CD14-positive monocyte (primary cell): ENCODE measurements around the gene ATF6. TPM values are rescaled to one million over a fixed set of nuclear protein-coding genes. Genes with fewer than 3 reads are reported as not detected.

Experiments
- DNase-seq, 3 donors: peaks; one replicate each; pipeline ENCODE4 v3.0.0-alpha.2; 2011 to 2022
- H2AFZ ChIP-seq: 2 replicates; pipeline ENCODE4 v1.6.0; 2012; ENCODE audit warnings: mild to moderate bottlenecking, low read depth, low read length, inconsistent platforms; ENCODE audit not compliant: insufficient read depth, poor library complexity, severe bottlenecking
- H3K27ac ChIP-seq, 2 donors: 1 replicate in 1 of 2; 2 replicates in 1 of 2; pipeline ENCODE4 v1.5.1; 2012 to 2013; ENCODE audit warnings: low read length in 2 of 2, control low read depth in 1 of 2, inconsistent platforms in 1 of 2, low read depth in 1 of 2, mild to moderate bottlenecking in 1 of 2
- H3K27me3 ChIP-seq, 2 donors: one replicate each; pipeline versions ENCODE4 v1.6.0 to v1.6.1; 2011 to 2013; ENCODE audit warnings: low read length in 2 of 2; ENCODE audit not compliant: control insufficient read depth in 2 of 2, insufficient read depth in 2 of 2
- H3K36me3 ChIP-seq, 2 donors: replicated peaks in 1 of 2; 1 replicate in 1 of 2; 2 replicates in 1 of 2; pipeline versions ENCODE4 v1.5.1 to v1.6.1; 2012 to 2013; ENCODE audit warnings: low read length in 2 of 2, control low read depth in 1 of 2, inconsistent platforms in 1 of 2, mild to moderate bottlenecking in 1 of 2; ENCODE audit not compliant: insufficient read depth in 2 of 2, control insufficient read depth in 1 of 2
- H3K4me1 ChIP-seq, 2 donors: 1 replicate in 1 of 2; 2 replicates in 1 of 2; pipeline versions ENCODE4 v1.5.1 to v1.6.1; 2012 to 2013; ENCODE audit warnings: low read length in 2 of 2, control low read depth in 1 of 2, inconsistent platforms in 1 of 2, mild to moderate bottlenecking in 1 of 2, moderate library complexity in 1 of 2; ENCODE audit not compliant: insufficient read depth in 2 of 2, control insufficient read depth in 1 of 2
- H3K4me2 ChIP-seq: replicated peaks from 2 replicates; pipeline ENCODE3; 2012; ENCODE audit warnings: low read length, moderate library complexity, mild to moderate bottlenecking; ENCODE audit not compliant: poor library complexity, severe bottlenecking; ENCODE audit errors: extremely low read depth
- H3K4me3 ChIP-seq, 3 experiments: fragments of 200-600 bp in 1 of 3; sonication (generic) in 1 of 3; replicated peaks in 1 of 3; 1 replicate in 2 of 3; 2 replicates in 1 of 3; pipeline ENCODE4 v1.5.1; 2011 to 2013; ENCODE audit warnings: low read length in 3 of 3, mild to moderate bottlenecking in 3 of 3, control low read depth in 2 of 3, low read depth in 2 of 3, inconsistent platforms in 1 of 3, moderate library complexity in 1 of 3
- H3K79me2 ChIP-seq: 2 replicates; pipeline ENCODE4 v1.6.0; 2012; ENCODE audit warnings: mild to moderate bottlenecking, control low read depth, inconsistent platforms, low read length, moderate library complexity; ENCODE audit not compliant: insufficient read depth
- H3K9ac ChIP-seq: 2 replicates; pipeline ENCODE4 v1.6.0; 2017; ENCODE audit warnings: low read length, mild to moderate bottlenecking; ENCODE audit not compliant: insufficient read depth, poor library complexity, severe bottlenecking
- H3K9me3 ChIP-seq, 2 donors: replicated peaks in 1 of 2; 1 replicate in 1 of 2; 2 replicates in 1 of 2; pipeline versions ENCODE4 v1.5.1 to v1.6.1; 2012 to 2013; ENCODE audit warnings: low read length in 2 of 2, control low read depth in 1 of 2; ENCODE audit not compliant: control insufficient read depth in 1 of 2, insufficient read depth in 1 of 2
- H4K20me1 ChIP-seq: 2 replicates; pipeline ENCODE4 v1.6.0; 2012; ENCODE audit warnings: mild to moderate bottlenecking, low read length, control low read depth, moderate library complexity; ENCODE audit not compliant: insufficient read depth
- H3K27ac Mint-ChIP-seq, 7 donors: one replicate each; pipeline ENCODE4 v1.8.0; 2020; ENCODE audit warnings: mild to moderate bottlenecking in 7 of 7, mixed read lengths in 7 of 7, moderate library complexity in 6 of 7, inconsistent platforms in 2 of 7
- H3K27me3 Mint-ChIP-seq, 3 donors: one replicate each; pipeline ENCODE4 v1.8.0; 2021 to 2022; ENCODE audit warnings: low read depth in 3 of 3, mild to moderate bottlenecking in 3 of 3, mixed read lengths in 3 of 3, moderate library complexity in 3 of 3, inconsistent platforms in 1 of 3
- H3K36me3 Mint-ChIP-seq, 2 donors: one replicate each; pipeline ENCODE4 v1.8.0; 2020; ENCODE audit warnings: mixed read lengths in 2 of 2, inconsistent platforms in 1 of 2, mild to moderate bottlenecking in 1 of 2
- H3K4me1 Mint-ChIP-seq: one replicate; pipeline ENCODE4 v1.8.0; 2020; ENCODE audit warnings: mild to moderate bottlenecking, mixed read lengths
- H3K4me3 Mint-ChIP-seq, 2 donors: one replicate each; pipeline ENCODE4 v1.8.0; 2020; ENCODE audit warnings: mild to moderate bottlenecking in 2 of 2, mixed read lengths in 2 of 2, moderate library complexity in 1 of 2
- H3K9me3 Mint-ChIP-seq, 7 donors: one replicate each; pipeline ENCODE4 v1.8.0; 2020 to 2022; ENCODE audit warnings: mixed read lengths in 7 of 7, mild to moderate bottlenecking in 6 of 7, moderate library complexity in 6 of 7, inconsistent platforms in 2 of 7
- WGBS: methylation state at CpG from one replicate; pipeline ENCODE4 v1.1.5; 2013; ENCODE audit warnings: missing lambda C conversion rate; ENCODE audit not compliant: insufficient coverage; 5-methylcytosine and 5-hydroxymethylcytosine counted together
- intact Hi-C, 2 donors: fragments of 100-400 bp; cut with micrococcal nuclease; formaldehyde crosslinking; loops; one replicate each; pipeline versions ENCODE4 v1.15.0 to v1.15.1; 2023
- polyA plus RNA-seq, 3 donors: library from polyadenylated mRNA; depleted of rRNA in 1 of 3; unstranded in 2 of 3; stranded (reverse) in 1 of 3; fragments of 300-500 nt in 2 of 3; fragments of >200 nt in 1 of 3; fragmentation: Illumina TruSeq in 2 of 3; gene quantifications; 1 replicate in 2 of 3; 2 replicates in 1 of 3; pipeline ENCODE4 v1.2.3, GENCODE V29; 2012 to 2021
- TF ChIP-seq, protein P1 (sequence below): fragments of 200-600 bp; IDR thresholded peaks from one replicate; pipeline ENCODE4 v1.8.0; 2022; ENCODE audit warnings: antibody characterized with exemption, mild to moderate bottlenecking

ATF6 gene
- polyA plus RNA-seq, 3 donors: 13.4 to 25.6 (median 22.2) TPM

DNA sequence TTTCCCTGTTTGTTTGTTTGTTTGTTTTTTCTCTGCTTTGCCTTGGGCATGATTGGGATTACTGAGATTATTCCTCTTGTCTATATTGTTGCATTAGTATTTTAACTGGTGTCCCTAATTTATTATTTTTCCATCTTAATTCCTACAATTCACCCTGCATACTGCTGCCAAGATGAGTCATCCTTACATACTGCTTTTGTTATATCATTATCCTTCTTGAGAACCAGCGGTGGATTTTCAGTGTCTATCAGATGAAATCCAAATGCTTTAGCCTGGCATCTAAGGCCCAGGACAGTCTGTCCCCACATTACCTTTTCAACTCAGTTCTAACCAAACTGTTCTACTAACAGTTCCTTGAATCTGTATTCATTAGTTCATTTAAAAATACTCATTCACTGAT lies 155.9 kb downstream of the ATF6 start:
- Histone ChIP-seq H3K4me2 (no peak overlapping the region), H3K79me2 (no peaks in the 10 kb centered on the region), H3K9ac (no peak overlapping the region), H3K36me3 (peaks cover 12 to 71% of the 10 kb centered on the region in 2 donors), H3K9me3 (no peaks in the 10 kb centered on the region), H2AFZ (no peak overlapping the region), H3K27ac (no peak overlapping the region), H3K4me3 (no peak overlapping the region), H3K27me3 (no peaks in the 10 kb centered on the region), H3K4me1 (no peaks in the 10 kb centered on the region), H4K20me1 (peaks cover 15% of the 10 kb centered on the region)
- Mint-ChIP-seq H3K4me1 (peaks cover 4% of the 10 kb centered on the region), H3K9me3 (peaks cover 0 to 2% (median 0%) of the 10 kb centered on the region in 7 donors), H3K27ac (no peak overlapping the region), H3K27me3 (no peaks in the 10 kb centered on the region), H3K36me3 (peaks cover 48 to 51% of the 10 kb centered on the region in 2 donors), H3K4me3 (no peak overlapping the region)
- no peak for DNase-seq
- TF ChIP-seq, protein P1, sequence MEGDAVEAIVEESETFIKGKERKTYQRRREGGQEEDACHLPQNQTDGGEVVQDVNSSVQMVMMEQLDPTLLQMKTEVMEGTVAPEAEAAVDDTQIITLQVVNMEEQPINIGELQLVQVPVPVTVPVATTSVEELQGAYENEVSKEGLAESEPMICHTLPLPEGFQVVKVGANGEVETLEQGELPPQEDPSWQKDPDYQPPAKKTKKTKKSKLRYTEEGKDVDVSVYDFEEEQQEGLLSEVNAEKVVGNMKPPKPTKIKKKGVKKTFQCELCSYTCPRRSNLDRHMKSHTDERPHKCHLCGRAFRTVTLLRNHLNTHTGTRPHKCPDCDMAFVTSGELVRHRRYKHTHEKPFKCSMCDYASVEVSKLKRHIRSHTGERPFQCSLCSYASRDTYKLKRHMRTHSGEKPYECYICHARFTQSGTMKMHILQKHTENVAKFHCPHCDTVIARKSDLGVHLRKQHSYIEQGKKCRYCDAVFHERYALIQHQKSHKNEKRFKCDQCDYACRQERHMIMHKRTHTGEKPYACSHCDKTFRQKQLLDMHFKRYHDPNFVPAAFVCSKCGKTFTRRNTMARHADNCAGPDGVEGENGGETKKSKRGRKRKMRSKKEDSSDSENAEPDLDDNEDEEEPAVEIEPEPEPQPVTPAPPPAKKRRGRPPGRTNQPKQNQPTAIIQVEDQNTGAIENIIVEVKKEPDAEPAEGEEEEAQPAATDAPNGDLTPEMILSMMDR: no peak
- 100% methylated on average over 1 of the region's 1 CpG for WGBS
- intact Hi-C loops: no loop called here

- H3K4me1 Mint-ChIP-seq: peaks cover 4% of the 10 kb centered on the region
- intact Hi-C loops: no loop called here
- no peaks in the 10 kb centered on the region for H3K9me3 Mint-ChIP-seq
Observed at GRCh38 chr1:161928056-161928455, 161.9 kb downstream of the ATF6 start.

More at GRCh38 chr1:161928056-161928455, 161.9 kb downstream of the ATF6 start:
- Mint-ChIP-seq H3K27ac (no peak overlapping the region), H3K36me3 (peaks cover 39 to 45% of the 10 kb centered on the region in 2 donors), H3K27me3 (no peaks in the 10 kb centered on the region), H3K4me3 (no peak overlapping the region)
- Histone ChIP-seq H3K27ac (no peak overlapping the region), H3K4me1 (no peaks in the 10 kb centered on the region), H3K36me3 (peaks cover 10 to 41% of the 10 kb centered on the region in 2 donors), H3K27me3 (no peaks in the 10 kb centered on the region), H3K4me3 (no peak overlapping the region), H3K9ac (no peak overlapping the region), H4K20me1 (peaks cover 8% of the 10 kb centered on the region), H3K9me3 (no peaks in the 10 kb centered on the region), H2AFZ (no peak overlapping the region), H3K4me2 (no peak overlapping the region), H3K79me2 (no peaks in the 10 kb centered on the region)
- TF ChIP-seq, protein P1: no peak
- no CpG with 5 or more reads among the region's 2 CpGs for WGBS
- DNase-seq: no peak
